K562 (cell line): ENCODE results near the gene SPHK2. TPM values are rescaled to one million over a fixed set of nuclear protein-coding genes. Genes with fewer than 3 reads are reported as not detected.

Experiments used
- CHCHD3 ChIP-seq: fragments of 250-450 bp; sonication (Bioruptor Pico); IDR thresholded peaks from 2 replicates; pipeline ENCODE4 v2.1.2; 2022; ENCODE audit warnings: mild to moderate bottlenecking
- CHD4 ChIP-seq: fragments of 200-600 bp; sonication (generic); IDR thresholded peaks from 3 replicates; pipeline ENCODE4 v1.6.1; 2012; ENCODE audit warnings: low read depth, mild to moderate bottlenecking, mixed read lengths, low read length, inconsistent platforms; ENCODE audit not compliant: insufficient read depth, insufficient replicate concordance, poor library complexity, severe bottlenecking
- DIDO1 ChIP-seq: fragments of 450-650 bp; IDR thresholded peaks from 2 replicates; pipeline ENCODE4 v1.6.1; 2016; ENCODE audit warnings: low read depth, missing biosample characterization, missing genetic modification characterization
- ELF2 ChIP-seq: fragments of 250-450 bp; sonication (Bioruptor Pico); IDR thresholded peaks from 2 replicates; pipeline ENCODE4 v1.5.0; 2021; ENCODE audit warnings: mild to moderate bottlenecking
- ID3 ChIP-seq, 2 experiments: fragments of 250-450 bp in 1 of 2; fragments of 450-650 bp in 1 of 2; sonication (Bioruptor Pico) in 1 of 2; IDR thresholded peaks; 2 replicates each; pipeline versions ENCODE4 v1.6.1 to v1.8.0; 2016 to 2021; ENCODE audit warnings: mild to moderate bottlenecking in 2 of 2, moderate library complexity in 2 of 2, missing compliant biosample characterization in 1 of 2, missing genetic modification characterization in 1 of 2
- PHB2 ChIP-seq: fragments of 450-650 bp; IDR thresholded peaks from 2 replicates; pipeline ENCODE4 v1.6.1; 2017; ENCODE audit warnings: low read depth
- POLR2AphosphoS2 ChIP-seq: IDR thresholded peaks from 2 replicates; pipeline ENCODE4 v1.6.1; 2012; ENCODE audit warnings: low read length, improper control_type of control experiment
- TCF3 ChIP-seq: sonication (generic); formaldehyde crosslinking; IDR thresholded peaks from 2 replicates; pipeline ENCODE4 v1.4.0; 2020; ENCODE audit warnings: mild to moderate bottlenecking, missing genetic modification reagents
- ZBTB40 ChIP-seq, 2 experiments: fragments of 450-650 bp in 1 of 2; sonication (generic) in 1 of 2; formaldehyde crosslinking in 1 of 2; IDR thresholded peaks; 2 replicates each; pipeline versions ENCODE4 v1.7.1 to v1.9.0; 2016 to 2022; ENCODE audit warnings: inconsistent platforms in 1 of 2, mild to moderate bottlenecking in 1 of 2, missing genetic modification reagents in 1 of 2
- ZNF175 ChIP-seq: fragments of 200-800 bp; sonication (Bioruptor generic); IDR thresholded peaks from 2 replicates; pipeline ENCODE4 v1.6.1; 2016; ENCODE audit warnings: low read depth, mild to moderate bottlenecking, missing genetic modification characterization, missing compliant biosample characterization
- ZNF263 ChIP-seq: sonication (generic); formaldehyde crosslinking; IDR thresholded peaks from 2 replicates; pipeline ENCODE4 v1.8.0; 2022; ENCODE audit warnings: mild to moderate bottlenecking, missing genetic modification reagents, borderline replicate concordance
- ZNF280A ChIP-seq: fragments of 450-650 bp; IDR thresholded peaks from 2 replicates; pipeline ENCODE4 v1.6.1; 2018; ENCODE audit warnings: mild to moderate bottlenecking, low read depth; ENCODE audit not compliant: partially characterized antibody
- ZNF384 ChIP-seq: IDR thresholded peaks from 2 replicates; pipeline ENCODE4 v1.6.1; 2012; ENCODE audit warnings: low read depth, low read length, improper control_type of control experiment
- ZNF77 ChIP-seq: fragments of 250-450 bp; sonication (Bioruptor Pico); IDR thresholded peaks from 2 replicates; pipeline ENCODE4 v1.5.0; 2020
- polyA plus RNA-seq, 8 experiments: library from polyadenylated mRNA; depleted of rRNA in 4 of 8; stranded (reverse) in 5 of 8; unstranded in 3 of 8; fragments of >200 nt; fragmentation: Nextera tagmentation in 2 of 8; fragmentation: Illumina TruSeq in 1 of 8; extraction: Ambion mirVana in 2 of 8; extraction: Trizol in 1 of 8; gene quantifications; 2 replicates each; pipeline versions ENCODE4 v1.2.1 to v1.2.3, GENCODE V29; 2011 to 2014; ENCODE audit warnings: inconsistent platforms in 1 of 8, missing spikeins in 1 of 8
- total RNA-seq, 7 experiments: library from RNA; depleted of rRNA in 6 of 7; stranded (reverse); fragments of >200 nt in 6 of 7; fragmentation: Illumina TruSeq in 2 of 7; extraction: Trizol in 2 of 7; gene quantifications; 2 replicates each; pipeline versions ENCODE4 v1.2.1 to v1.2.3, GENCODE V29; 2011 to 2021; ENCODE audit warnings: low replicate concordance in 1 of 7

The SPHK2 gene
- total and polyA plus RNA-seq, 9 of the 15 experiments (the other 6 are each of a cell fraction or from before 2014, with no cell fraction given), result 0.10 to 15.2 (median 2.9) TPM

GRCh38 chr19:48619692-48620585, 633 bp downstream of the SPHK2 start (continued):
- TF ChIP-seq DIDO1 (tag) (no peak), ZNF263 (CRISPR knock-in tag) (no peak), ZBTB40 (IDR thresholded peaks at IDR 0.05) (no peak), ZBTB40 (CRISPR knock-in tag; IDR thresholded peaks at IDR 0.05) (no peak), TCF3 (CRISPR knock-in tag) (no peak), CHD4 (peak; percentile 99), POLR2AphosphoS2 (no peak), CHCHD3 (CRISPR knock-in tag) (no peak), ZNF175 (CRISPR knock-in tag) (no peak; the same call in 1 of the 2 replicates), ID3 (CRISPR knock-in tag; IDR thresholded peaks at IDR 0.05) (no peak), ID3 (tag; IDR thresholded peaks at IDR 0.05) (no peak), ZNF77 (CRISPR knock-in tag) (no peak), PHB2 (no peak), ZNF384 (no peak), ELF2 (CRISPR knock-in tag) (0 out of 2 replicates have a peak, but pooled peaks have one; percentile 26), ZNF280A (no peak)
